NCI-H82 treated with DMSO at 0.1 percent for 48 hours (cell line): Measurements from ENCODE around the gene SPATS2L.
A peak's percentile ranks its signal among the peaks of the same experiment; 100 is the strongest.

Experiments used
- DNase-seq: peaks from one replicate; lab custom pipeline; 2025; ENCODE audit not compliant: unreplicated experiment; lab: John Stamatoyannopoulos, UW

SPATS2L gene

DNA sequence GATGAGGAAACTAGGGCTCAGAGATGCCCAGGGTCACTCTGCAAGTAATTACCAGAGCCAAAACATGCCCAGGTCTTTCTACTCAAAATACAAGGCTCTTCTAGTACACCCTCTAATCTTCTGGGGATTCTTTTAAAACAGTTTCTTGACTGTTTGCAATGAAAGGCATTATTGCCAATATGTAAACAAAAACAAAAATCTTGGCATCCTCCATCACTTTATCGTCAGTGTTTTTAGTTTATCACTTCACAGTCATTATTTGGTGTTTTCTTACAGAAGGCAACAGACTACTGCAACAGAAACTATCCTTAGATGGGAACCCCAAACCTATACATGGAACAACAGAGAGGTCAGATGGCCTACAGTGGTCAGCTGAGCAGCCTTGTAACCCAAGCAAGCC is 132.4 kb downstream of the SPATS2L start:
- DNase-seq: no peak

- no peak for DNase-seq
Observed at GRCh38 chr2:200439981-200440380, 133.5 kb downstream of the SPATS2L start.

DNA sequence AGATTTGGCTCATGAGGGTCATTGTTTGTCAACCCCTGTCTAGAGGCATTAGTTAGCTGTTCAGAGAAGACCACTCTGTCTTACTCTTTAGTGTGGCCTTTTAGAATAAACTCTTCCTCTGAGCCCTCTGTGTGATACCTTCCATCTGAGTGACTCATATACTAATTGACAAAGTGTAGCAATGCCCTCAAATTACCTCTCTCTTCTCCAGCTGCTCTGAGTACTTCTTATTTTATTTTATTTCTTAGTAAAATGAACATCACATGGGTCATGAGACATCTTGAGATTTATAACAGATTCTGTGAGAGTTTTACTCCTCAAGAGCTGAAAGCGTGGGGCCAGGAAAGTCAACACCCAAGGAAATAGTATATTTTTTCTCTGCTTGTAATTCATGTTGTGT is 136.0 kb downstream of the SPATS2L start:
- no peak for DNase-seq

DNA sequence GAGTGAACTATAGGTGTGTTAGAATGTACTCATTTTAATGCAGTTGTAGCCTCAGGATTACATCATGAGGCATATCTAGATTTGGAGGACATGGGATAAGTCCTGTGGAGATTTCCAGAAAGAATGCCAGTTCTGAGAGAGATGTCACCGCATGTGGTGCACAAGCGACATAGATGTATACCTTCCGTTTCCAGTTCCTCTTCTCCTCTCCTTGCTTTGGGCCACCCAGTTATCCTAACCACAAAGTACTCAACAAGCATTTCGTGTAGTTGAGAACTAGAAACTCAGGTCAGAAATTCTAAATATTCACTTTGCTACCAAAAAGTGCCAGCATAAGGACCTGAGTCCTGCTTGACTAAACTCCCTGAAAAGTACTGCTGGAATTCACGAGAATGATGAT is 136.9 kb downstream of the SPATS2L start:
- no peak for DNase-seq

- no peak for DNase-seq
Observed at GRCh38 chr2:200443916-200444315, 137.4 kb downstream of the SPATS2L start.

- no peak for DNase-seq
Observed at GRCh38 chr2:200444530-200444929, 138.0 kb downstream of the SPATS2L start.

- peak; percentile 15 for DNase-seq
Observed at GRCh38 chr2:200445284-200445683, 138.8 kb downstream of the SPATS2L start.

GRCh38 chr2:200446612-200447011 is 140.1 kb downstream of the SPATS2L start:
- DNase-seq: no peak

DNA sequence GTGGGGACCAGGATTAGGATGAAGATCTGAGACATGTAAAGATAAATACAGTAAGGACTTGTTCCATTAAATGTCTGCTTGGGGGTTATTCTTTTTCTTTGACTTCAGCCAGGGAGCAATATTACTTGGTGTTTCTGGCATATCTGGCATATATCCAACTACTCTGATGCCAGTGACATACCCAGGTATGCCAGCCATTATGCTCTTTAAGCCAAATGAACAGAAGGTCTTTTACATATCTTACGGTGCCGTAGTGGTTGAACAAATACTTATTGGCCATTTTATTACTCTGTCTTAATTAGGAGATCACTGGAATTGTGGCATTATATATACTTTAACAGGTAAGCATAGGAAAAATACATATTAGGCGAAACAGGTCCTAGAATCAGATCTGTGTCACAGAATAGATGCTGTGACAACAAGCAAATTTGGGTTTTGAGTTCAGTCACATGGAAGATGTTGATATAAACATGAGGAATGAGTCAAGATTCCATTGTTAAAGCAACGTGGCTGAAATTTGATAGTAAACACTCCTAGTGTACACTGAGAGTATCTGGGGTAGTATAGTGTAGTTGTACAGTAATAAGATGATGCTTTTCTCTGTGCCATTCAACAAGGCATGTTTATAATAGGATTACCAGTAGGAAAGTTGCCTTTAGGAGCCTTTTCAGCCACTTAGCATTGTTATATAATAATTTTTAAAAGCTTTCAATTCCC is 140.8 kb downstream of the SPATS2L start:
- no peak for DNase-seq

DNA sequence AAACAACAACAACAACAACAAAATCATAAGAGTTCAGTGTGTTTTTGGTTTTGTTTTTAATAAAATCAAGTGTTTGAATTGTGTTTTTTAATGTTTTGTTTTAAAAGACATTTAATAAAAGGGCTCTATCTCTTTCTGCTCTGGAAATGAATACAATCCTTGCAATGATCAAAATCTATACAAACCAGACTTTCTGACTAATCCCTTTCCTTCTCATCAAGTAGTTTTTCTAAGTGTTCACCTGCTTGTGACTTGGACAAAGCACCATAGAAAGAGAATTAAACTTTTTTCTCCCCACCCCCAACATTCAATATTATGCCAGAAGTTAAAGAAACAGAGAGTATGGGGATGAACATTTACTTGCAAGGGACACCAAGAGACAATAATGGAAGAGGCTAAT is 142.0 kb downstream of the SPATS2L start:
- no peak for DNase-seq

- DNase-seq: no peak
Observed at GRCh38 chr2:200449149-200449548, 142.7 kb downstream of the SPATS2L start.

GRCh38 chr2:200450288-200450687 is 143.8 kb downstream of the SPATS2L start:
- no peak for DNase-seq

- DNase-seq: no peak
Observed at GRCh38 chr2:200451511-200451910, 145.0 kb downstream of the SPATS2L start.

DNA sequence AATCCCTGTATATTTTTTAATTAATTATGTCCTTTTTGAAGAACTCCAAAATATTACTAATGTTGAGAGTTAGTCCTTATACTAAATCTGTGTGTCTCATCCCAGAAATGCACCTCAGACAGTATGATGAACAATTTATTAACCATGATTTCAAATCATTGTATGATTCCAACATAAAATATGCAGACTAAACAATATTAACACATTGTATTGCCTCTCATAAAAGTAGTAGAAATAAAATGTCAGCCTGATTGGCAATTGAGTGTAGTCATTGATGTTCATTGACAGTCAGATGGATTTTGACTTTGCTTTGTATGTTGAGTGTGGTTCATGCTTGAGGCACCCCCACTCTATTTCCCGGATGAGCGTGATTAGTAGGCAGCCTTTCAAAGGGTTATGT is 145.9 kb downstream of the SPATS2L start:
- DNase-seq: no peak

- no peak for DNase-seq
Observed at GRCh38 chr2:200453142-200453852, 146.8 kb downstream of the SPATS2L start.

GRCh38 chr2:200453853-200454534 is 147.5 kb downstream of the SPATS2L start:
- DNase-seq: no peak

DNA sequence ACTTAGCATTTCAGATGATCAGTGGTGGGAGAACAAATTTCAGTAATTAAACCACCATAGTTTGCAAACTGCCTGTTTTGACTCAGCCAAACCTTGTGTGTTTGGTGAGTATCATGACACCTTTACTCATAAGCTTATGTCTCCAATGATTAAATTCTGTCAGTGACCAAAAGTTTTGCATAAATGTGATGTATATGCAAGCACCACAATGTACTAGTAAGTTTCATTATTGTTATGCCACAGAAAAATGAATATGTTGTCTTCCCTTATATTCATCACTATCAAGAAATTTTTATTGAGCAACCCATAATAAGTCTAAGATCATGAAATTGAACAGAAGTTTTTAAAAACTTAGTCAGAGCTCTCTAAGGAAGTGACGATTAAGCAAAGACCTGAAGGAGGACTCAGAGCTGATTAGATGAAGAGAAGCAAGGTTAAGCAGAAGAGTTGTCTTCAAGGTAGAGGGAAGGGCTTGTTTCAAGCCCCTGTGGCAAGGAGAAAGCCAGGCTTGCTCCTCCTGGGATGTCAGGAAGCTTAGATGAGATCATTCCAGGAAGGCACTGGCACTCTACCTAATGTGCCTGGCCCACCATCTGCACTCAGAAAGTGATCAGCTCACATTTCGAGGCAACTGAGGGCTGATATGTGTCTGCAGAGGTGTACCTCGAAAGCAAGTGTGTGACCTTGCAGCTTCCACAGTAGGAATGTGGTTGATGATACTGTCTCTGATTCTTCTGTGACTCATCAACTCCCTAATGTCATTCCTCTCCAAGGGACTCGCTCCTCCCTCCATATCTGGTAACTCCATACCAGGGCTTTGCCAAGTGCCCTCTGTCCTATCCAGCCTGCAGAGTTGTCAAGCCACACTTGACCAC is 148.7 kb downstream of the SPATS2L start:
- DNase-seq: no peak

DNA sequence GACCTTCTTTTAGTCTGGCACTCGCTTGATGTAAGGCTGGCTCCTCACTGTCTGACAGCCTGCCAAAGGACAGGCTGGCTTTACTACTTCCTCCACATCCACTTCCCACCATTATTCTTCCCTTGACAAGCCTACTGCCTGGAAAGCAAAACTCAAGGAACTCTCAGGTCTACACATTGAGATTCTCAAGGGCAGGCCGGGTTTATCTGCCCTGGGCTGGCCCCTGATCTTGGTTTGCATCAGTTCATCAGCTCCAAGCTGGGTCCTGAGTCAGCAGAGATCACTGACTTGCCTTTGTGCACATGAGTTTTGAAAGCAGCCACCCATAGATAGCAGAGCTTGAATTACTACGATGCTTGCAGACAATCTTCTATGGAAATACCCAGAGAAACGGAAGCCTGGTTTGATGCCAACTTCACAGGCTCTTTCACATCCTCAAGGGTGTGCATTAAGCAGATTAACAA is 149.5 kb downstream of the SPATS2L start:
- no peak for DNase-seq

GRCh38 chr2:200456567-200456966 is 150.1 kb downstream of the SPATS2L start:
- DNase-seq: no peak

DNA sequence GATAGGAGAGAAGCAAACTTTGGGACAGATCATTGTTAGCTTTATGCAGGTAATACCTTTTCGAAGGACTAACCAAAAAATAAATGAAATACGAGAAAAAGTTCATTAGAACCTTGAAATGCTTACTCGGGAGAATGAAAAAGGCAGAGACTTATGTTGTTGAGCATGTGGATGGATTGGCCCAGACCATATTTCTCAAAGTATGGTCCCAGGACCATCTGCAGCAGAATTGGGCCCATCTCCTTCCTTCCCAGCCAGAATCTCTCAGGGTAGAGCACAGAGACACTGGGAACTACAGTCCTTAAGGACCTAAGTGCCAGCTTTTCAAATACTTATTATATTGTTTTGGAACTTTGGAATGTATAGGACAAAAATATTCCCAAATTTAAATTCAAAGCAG is 152.6 kb downstream of the SPATS2L start:
- no peak for DNase-seq
